Measurements from ENCODE around the gene ATRN. TPM values are rescaled to one million over a fixed set of nuclear protein-coding genes. Genes with fewer than 3 reads are reported as not detected.

The ATRN gene
- total and polyA plus RNA-seq, 2 experiments from 2014 or later, result 13.6 to 26.8 TPM

DNA sequence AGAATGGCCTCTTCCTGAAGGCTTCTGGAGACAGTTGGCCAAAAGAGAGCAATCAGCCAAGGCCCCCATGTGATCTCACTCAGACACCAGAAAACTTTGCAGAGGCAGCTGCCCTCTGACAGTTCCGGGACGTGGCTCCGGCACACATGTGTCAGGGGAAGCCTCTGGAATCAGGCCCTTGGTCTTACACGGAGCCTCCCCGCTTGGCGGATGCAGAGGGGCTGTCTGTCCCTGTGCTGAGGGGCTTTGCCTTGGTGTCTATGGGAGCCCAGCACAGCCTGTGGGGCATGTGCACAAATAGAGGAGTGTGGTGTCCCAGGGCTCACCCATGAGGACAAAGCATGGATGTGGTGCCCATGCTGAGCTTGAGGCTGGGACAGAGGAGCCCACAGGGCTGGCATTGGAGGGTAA, 227.8 kb downstream of the ATRN start:
- H3K27me3 ChIP-seq, result no peaks in the 10 kb centered on the region
- no peak overlapping the region for H3K27ac ChIP-seq
- no peaks in the 10 kb centered on the region for H3K4me1 ChIP-seq (ENCODE audit: low read depth)
- no peak for DNase-seq (ENCODE audit: low read depth in 1 of 2, low spot score in 1 of 2)
- H3K9me3 ChIP-seq (ENCODE audit: low read depth), result peaks cover 4% of the 10 kb centered on the region
- H3K4me3 ChIP-seq, result no peak overlapping the region
- no peaks in the 10 kb centered on the region for H3K36me3 ChIP-seq
- TF ChIP-seq, protein P1, sequence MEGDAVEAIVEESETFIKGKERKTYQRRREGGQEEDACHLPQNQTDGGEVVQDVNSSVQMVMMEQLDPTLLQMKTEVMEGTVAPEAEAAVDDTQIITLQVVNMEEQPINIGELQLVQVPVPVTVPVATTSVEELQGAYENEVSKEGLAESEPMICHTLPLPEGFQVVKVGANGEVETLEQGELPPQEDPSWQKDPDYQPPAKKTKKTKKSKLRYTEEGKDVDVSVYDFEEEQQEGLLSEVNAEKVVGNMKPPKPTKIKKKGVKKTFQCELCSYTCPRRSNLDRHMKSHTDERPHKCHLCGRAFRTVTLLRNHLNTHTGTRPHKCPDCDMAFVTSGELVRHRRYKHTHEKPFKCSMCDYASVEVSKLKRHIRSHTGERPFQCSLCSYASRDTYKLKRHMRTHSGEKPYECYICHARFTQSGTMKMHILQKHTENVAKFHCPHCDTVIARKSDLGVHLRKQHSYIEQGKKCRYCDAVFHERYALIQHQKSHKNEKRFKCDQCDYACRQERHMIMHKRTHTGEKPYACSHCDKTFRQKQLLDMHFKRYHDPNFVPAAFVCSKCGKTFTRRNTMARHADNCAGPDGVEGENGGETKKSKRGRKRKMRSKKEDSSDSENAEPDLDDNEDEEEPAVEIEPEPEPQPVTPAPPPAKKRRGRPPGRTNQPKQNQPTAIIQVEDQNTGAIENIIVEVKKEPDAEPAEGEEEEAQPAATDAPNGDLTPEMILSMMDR (IDR thresholded peaks at IDR 0.05; ENCODE audit: low read depth, low read length), result no peak

DNA sequence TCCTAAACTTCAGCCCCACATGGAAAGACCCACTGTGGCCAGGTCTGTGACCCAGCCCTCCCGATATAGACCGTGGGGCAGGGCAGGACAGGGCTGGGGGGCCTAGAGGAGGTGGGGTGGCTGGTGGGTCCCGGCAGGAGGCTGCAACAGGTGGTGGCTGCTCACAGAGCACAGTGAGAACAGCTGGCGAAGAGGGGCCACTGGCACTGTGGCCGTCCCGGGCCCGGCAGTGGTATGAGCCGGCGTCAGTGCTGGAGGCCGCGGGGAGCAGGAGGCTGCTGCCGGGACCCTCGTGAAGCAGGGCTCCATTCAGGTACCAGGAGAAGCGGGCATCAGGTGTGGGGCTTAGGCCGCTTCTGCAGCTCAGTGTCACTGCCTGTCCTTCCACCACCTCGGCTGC, 228.2 kb downstream of the ATRN start:
- Histone ChIP-seq H3K27me3 (no peaks in the 10 kb centered on the region), H3K4me3 (no peak overlapping the region), H3K27ac (no peak overlapping the region), H3K9me3 (ENCODE audit: low read depth) (peaks cover 4% of the 10 kb centered on the region), H3K36me3 (no peaks in the 10 kb centered on the region), H3K4me1 (ENCODE audit: low read depth) (no peaks in the 10 kb centered on the region)
- no peak for DNase-seq (ENCODE audit: low read depth in 1 of 2, low spot score in 1 of 2)
- TF ChIP-seq, protein P1 (IDR thresholded peaks at IDR 0.05; ENCODE audit: low read depth, low read length), result no peak

Other genes with a start within 250 kb of the ATRN start
- gene SLC4A11, start 231.8 kb upstream of the ATRN start, total RNA-seq, result 0.11 and 0.12 TPM in 2 replicates
- gene SLC4A11, start 231.8 kb upstream of the ATRN start, polyA plus RNA-seq, result 0.54 TPM in 1 of 2 replicates, not detected in the other
- gene DNAAF9, start 63.3 kb upstream of the ATRN start, total RNA-seq, result 14.1 and 16.9 TPM in 2 replicates
- 11.6 and 11.8 TPM in 2 replicates for gene DNAAF9, start 63.3 kb upstream of the ATRN start, polyA plus RNA-seq
- not detected in 2 replicates for gene GFRA4, start 192.4 kb downstream of the ATRN start, total RNA-seq
- not detected in 2 replicates for gene GFRA4, start 192.4 kb downstream of the ATRN start, polyA plus RNA-seq
- 0.07 and 1.3 TPM in 2 replicates for gene ADAM33, start 211.0 kb downstream of the ATRN start, total RNA-seq
- 0.45 and 0.56 TPM in 2 replicates for gene ADAM33, start 211.0 kb downstream of the ATRN start, polyA plus RNA-seq
- gene SIGLEC1, start 241.6 kb downstream of the ATRN start, total RNA-seq, result not detected in 2 replicates
- not detected in 2 replicates for gene SIGLEC1, start 241.6 kb downstream of the ATRN start, polyA plus RNA-seq